PC-3 (cell line): ENCODE data around the gene TYW1. TPM values are rescaled to one million over a fixed set of nuclear protein-coding genes. Genes with fewer than 3 reads are reported as not detected.
"Not testable (repeated sequence)": the region's sequence is repeated elsewhere in the genome, so short reads cannot be mapped to it uniquely, and the experiment has no call there.

Experiments
- ATAC-seq: fragments of 200-7000 bp; cut with Tn5 transposase; 2 replicates; pipeline ENCODE4 v1.9.1; 2020; ENCODE audit warnings: mild to moderate bottlenecking, moderate library complexity
- BruUV-seq: library from RNA; stranded (reverse); fragments of 400-500 nt; replicated peaks from 2 replicates; lab custom pipeline; 2021; lab: Mats Ljungman, UMichigan
- CTCF ChIA-PET: fragments of 300-600 bp; sonication (Branson Sonifier 250); formaldehyde crosslinking; loops from one replicate; lab custom pipeline; 2022; ENCODE audit warnings: antibody characterized with exemption; lab: Charles Lee
- POLR2A ChIA-PET: fragments of 300-600 bp; sonication (Branson Sonifier 250); formaldehyde crosslinking; loops from one replicate; lab custom pipeline; 2022; ENCODE audit warnings: antibody characterized with exemption; ENCODE audit not compliant: unreplicated experiment; lab: Charles Lee
- DNase-seq: peaks from one replicate; pipeline ENCODE4 v3.0.0-alpha.2; 2015
- H2AFZ ChIP-seq: fragments of 300-600 bp; sonication (generic); 2 replicates; pipeline ENCODE4 v1.6.0; 2016; ENCODE audit warnings: antibody characterized with exemption, low read length
- H3F3A ChIP-seq: fragments of 300-600 bp; sonication (generic); one replicate; pipeline ENCODE4 v1.6.0; 2017; ENCODE audit warnings: antibody characterized with exemption, low read length, control low read depth, mild to moderate bottlenecking; ENCODE audit not compliant: unreplicated experiment
- H3K27ac ChIP-seq: fragments of 300-600 bp; sonication (generic); 2 replicates; pipeline ENCODE4 v1.5.1; 2016; ENCODE audit warnings: mild to moderate bottlenecking, low read length
- H3K27me3 ChIP-seq: fragments of 300-600 bp; sonication (generic); 2 replicates; pipeline ENCODE4 v1.6.1; 2016; ENCODE audit warnings: low read length, mixed read lengths
- H3K36me3 ChIP-seq: fragments of 300-600 bp; sonication (generic); 2 replicates; pipeline ENCODE4 v1.6.1; 2016; ENCODE audit warnings: low read depth, mixed run types, low read length, mixed read lengths
- H3K4me1 ChIP-seq: fragments of 300-600 bp; sonication (generic); 2 replicates; pipeline ENCODE4 v1.5.1; 2016; ENCODE audit warnings: low read length; ENCODE audit not compliant: insufficient read depth
- H3K4me2 ChIP-seq: fragments of 300-600 bp; sonication (generic); 2 replicates; pipeline ENCODE4 v1.6.0; 2016; ENCODE audit warnings: low read length
- H3K4me3 ChIP-seq: fragments of 300-600 bp; sonication (generic); 2 replicates; pipeline ENCODE4 v1.5.1; 2016; ENCODE audit warnings: mild to moderate bottlenecking, low read length, mixed read lengths
- H3K79me2 ChIP-seq: fragments of 300-600 bp; sonication (generic); 2 replicates; pipeline ENCODE4 v1.6.1; 2017; ENCODE audit warnings: low read length, mixed read lengths
- H3K9ac ChIP-seq: fragments of 300-600 bp; sonication (generic); 2 replicates; pipeline ENCODE4 v1.6.0; 2016; ENCODE audit warnings: mild to moderate bottlenecking, low read length
- H3K9me2 ChIP-seq: fragments of 300-600 bp; sonication (generic); replicated peaks from 2 replicates; pipeline ENCODE4 v1.6.1; 2016; ENCODE audit warnings: mixed run types, low read length, mixed read lengths
- H3K9me3 ChIP-seq: fragments of 300-600 bp; sonication (generic); 2 replicates; pipeline ENCODE4 v1.6.1; 2016; ENCODE audit warnings: low read length, mixed read lengths
- H4K20me1 ChIP-seq: fragments of 300-600 bp; sonication (generic); 2 replicates; pipeline ENCODE4 v1.6.1; 2016; ENCODE audit warnings: low read length, mixed read lengths
- intact Hi-C: fragments of 100-400 bp; cut with micrococcal nuclease; formaldehyde crosslinking; loops from 2 replicates; pipeline ENCODE4 v1.9.0; 2023
- total RNA-seq: library from RNA; depleted of rRNA; stranded (reverse); fragments of >200 nt; gene quantifications from 2 replicates; pipeline ENCODE4 v1.2.3, GENCODE V29; 2014

Gene TYW1
- total RNA-seq, 1 experiment from 2014 or later, result 13.4 TPM

DNA sequence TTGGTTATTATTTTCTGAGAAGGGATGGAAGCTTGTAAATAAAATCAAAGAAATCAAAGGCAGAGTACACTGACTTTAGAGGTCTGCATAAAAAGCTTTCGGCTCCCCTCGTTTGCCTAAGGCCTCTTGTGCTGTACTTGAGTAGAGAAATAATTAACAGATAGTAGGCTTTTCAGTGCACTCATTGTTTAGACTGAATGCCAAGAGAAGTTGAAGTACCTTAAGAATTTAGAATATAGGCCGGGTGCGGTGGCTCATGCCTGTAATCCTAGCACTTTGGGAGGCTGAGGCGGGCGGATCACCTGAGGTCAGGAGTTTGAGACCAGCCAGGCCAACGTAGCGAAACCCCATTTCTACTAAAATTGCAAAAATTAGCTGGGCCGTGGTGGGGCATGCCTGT is 232.4 kb downstream of the TYW1 start:
- H2AFZ ChIP-seq, H3K27ac ChIP-seq, H3K9me3 ChIP-seq, H3K27me3 ChIP-seq, H3K9me2 ChIP-seq, intact Hi-C loops, DNase-seq, H3K36me3 ChIP-seq, H3K9ac ChIP-seq, ATAC-seq, POLR2A ChIA-PET, H3F3A ChIP-seq, H4K20me1 ChIP-seq, H3K4me2 ChIP-seq, CTCF ChIA-PET, H3K79me2 ChIP-seq, BruUV-seq, H3K4me1 ChIP-seq, H3K4me3 ChIP-seq: not testable (repeated sequence)

DNA sequence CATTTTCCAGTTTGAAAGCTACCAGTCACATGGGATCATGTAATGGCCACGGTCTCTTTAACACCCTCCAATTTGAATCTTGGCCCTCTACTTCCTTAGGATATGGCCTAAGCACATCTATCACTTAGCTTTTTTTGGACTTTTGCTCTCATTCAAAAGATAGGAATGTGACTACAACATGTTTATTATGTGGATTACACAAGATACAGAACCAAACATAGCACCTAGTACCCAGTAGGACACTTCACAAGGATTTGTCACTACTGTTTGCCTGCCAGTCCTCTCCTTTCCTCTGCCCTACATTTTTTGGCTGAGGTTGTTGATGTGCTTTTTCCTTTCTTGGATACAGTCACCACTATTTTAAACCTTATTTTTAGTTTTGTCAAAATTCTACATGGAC is 233.4 kb downstream of the TYW1 start:
- H3K27me3 ChIP-seq, CTCF ChIA-PET, H3F3A ChIP-seq, H3K9me2 ChIP-seq, POLR2A ChIA-PET, H3K79me2 ChIP-seq, intact Hi-C loops, H2AFZ ChIP-seq, H3K4me1 ChIP-seq, H3K9ac ChIP-seq, H4K20me1 ChIP-seq, H3K4me3 ChIP-seq, H3K4me2 ChIP-seq, ATAC-seq, DNase-seq, H3K36me3 ChIP-seq, H3K27ac ChIP-seq, H3K9me3 ChIP-seq, BruUV-seq: not testable (repeated sequence)

DNA sequence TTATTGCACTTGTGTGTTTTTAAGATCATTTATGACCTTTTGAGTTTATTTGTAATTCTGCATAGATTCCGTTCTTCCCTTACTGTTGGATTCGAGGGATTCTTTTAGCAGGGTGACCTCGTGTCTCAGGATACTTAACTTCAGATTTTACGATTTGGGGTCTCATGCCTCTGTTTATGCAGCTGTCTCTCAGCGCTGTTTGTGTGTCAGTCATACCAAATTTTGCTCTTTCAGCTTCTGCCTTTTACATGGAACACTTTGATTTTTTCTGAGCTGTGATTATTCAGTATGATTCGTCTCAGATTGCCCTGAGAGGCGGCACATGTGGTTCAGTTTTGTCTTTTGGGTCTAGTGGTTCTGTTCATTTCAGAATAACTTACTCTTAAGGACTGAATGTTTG is 236.9 kb downstream of the TYW1 start:
- BruUV-seq, H3K9me2 ChIP-seq, H3K4me1 ChIP-seq, ATAC-seq, H3K4me3 ChIP-seq, H2AFZ ChIP-seq, H3K27ac ChIP-seq, H3K4me2 ChIP-seq, H3K27me3 ChIP-seq, H3K9ac ChIP-seq, H3K36me3 ChIP-seq, H3F3A ChIP-seq, H4K20me1 ChIP-seq, CTCF ChIA-PET, intact Hi-C loops, H3K79me2 ChIP-seq, DNase-seq, H3K9me3 ChIP-seq, POLR2A ChIA-PET: not testable (repeated sequence)

DNA sequence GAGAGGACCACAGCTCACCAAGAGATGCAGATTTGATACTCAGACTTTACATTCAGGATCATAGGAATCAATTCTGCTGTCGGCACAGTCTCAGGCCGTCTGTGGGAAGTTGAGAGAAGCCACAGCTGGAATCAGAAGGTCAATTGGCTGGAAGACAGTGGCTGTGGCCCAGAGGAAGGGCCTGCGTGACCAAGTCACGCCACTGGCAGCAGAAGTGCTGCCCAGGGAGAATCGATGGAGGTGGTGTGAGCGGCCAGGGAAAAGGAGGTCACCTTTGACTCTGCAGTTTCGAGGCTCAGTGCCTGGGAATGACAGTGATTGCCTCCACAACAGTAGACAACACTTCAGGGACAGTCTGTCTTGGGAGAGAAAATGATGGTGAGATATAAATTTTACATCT is 239.6 kb downstream of the TYW1 start:
- BruUV-seq, H3K9me2 ChIP-seq, CTCF ChIA-PET, H4K20me1 ChIP-seq, H3K9ac ChIP-seq, ATAC-seq, H3K27me3 ChIP-seq, H3K9me3 ChIP-seq, H3K27ac ChIP-seq, H3F3A ChIP-seq, H3K4me3 ChIP-seq, H2AFZ ChIP-seq, H3K36me3 ChIP-seq, intact Hi-C loops, DNase-seq, H3K79me2 ChIP-seq, H3K4me1 ChIP-seq, H3K4me2 ChIP-seq, POLR2A ChIA-PET: not testable (repeated sequence)

DNA sequence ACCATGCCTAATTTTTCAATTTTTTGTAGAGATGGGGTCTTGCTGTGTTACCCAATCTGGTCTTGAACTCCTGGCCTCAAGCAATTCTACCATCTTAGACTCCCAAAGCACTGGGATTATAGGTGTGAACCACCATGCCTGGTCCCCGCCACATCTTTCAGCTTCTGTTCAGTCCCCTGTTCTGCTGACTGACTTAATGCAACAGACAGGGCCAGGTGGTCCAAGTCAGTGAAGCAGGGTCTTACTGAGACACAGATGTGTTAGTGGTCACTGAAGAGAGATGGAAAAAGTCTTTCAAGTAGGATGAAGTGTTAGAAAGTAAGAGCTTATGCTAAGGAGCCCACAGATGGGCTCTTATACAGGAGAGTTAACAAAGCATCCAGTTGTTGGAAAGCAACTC is 246.2 kb downstream of the TYW1 start:
- H3K4me1 ChIP-seq, H3K27me3 ChIP-seq, H3F3A ChIP-seq, H3K27ac ChIP-seq, POLR2A ChIA-PET, H3K9me2 ChIP-seq, intact Hi-C loops, ATAC-seq, H3K4me2 ChIP-seq, BruUV-seq, H3K79me2 ChIP-seq, H3K9me3 ChIP-seq, H3K4me3 ChIP-seq, H4K20me1 ChIP-seq, DNase-seq, CTCF ChIA-PET, H2AFZ ChIP-seq, H3K9ac ChIP-seq, H3K36me3 ChIP-seq: not testable (repeated sequence)

DNA sequence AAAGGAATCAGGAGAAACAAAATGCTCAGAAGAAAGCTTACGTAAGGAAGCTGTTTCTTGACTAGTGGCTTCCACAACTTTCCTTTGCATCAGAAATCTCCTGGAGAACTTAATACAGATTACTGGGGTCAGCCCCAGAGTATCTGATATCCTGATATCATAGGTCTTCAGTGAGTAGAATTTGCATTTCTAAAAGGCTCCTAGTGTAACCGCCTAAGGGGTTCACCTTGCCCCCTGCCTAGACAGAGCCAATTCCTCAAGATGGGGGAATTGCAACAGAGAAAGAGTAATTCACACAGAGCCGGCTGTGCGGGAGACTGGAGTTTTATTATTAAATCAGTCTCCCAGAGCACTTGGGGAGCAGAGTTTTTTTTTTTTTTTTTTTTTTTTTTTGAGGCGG is 251.7 kb downstream of the TYW1 start:
- H3K9ac ChIP-seq, CTCF ChIA-PET, H4K20me1 ChIP-seq, H3K4me3 ChIP-seq, H3F3A ChIP-seq, H3K27me3 ChIP-seq, H3K27ac ChIP-seq, H3K36me3 ChIP-seq, intact Hi-C loops, H3K9me3 ChIP-seq, DNase-seq, BruUV-seq, ATAC-seq, H3K9me2 ChIP-seq, H3K4me1 ChIP-seq, H3K79me2 ChIP-seq, H2AFZ ChIP-seq, H3K4me2 ChIP-seq, POLR2A ChIA-PET: not testable (repeated sequence)
